ENCODE results near the gene ANKK1. TPM values are rescaled to one million over a fixed set of nuclear protein-coding genes. Genes with fewer than 3 reads are reported as not detected.

ANKK1 gene
- total and polyA plus RNA-seq, 2 donors (not counting 1 experiment from before 2014, with no cell fraction given), result not detected

GRCh38 chr11:113385749-113386148 lies 1.8 kb upstream of the ANKK1 start:
- Histone ChIP-seq H3K36me3 (ENCODE audit: control insufficient read depth, insufficient read depth, low read length) (no peaks in the 10 kb centered on the region), H3K79me2 (ENCODE audit: control insufficient read depth, insufficient read depth, low read length) (no peaks in the 10 kb centered on the region), H3K9ac (ENCODE audit: insufficient read depth, low read length) (no peak overlapping the region), H3K27me3 (ENCODE audit: control insufficient read depth, insufficient read depth, low read length) (peaks cover 12% of the 10 kb centered on the region), H3K4me2 (ENCODE audit: extremely low read depth, insufficient read depth, low read length) (no peak overlapping the region), H3K4me3 (replicated peaks in 1 of 4; ENCODE audit: control extremely low read depth in 1 of 4, insufficient read depth in 1 of 4, low read depth in 3 of 4, low read length in 4 of 4) (no peak overlapping the region), H3K27ac (ENCODE audit: insufficient read depth, low read length) (no peak overlapping the region), H3K9me3 (ENCODE audit: control insufficient read depth, insufficient read depth, low read depth, low read length) (no peaks in the 10 kb centered on the region), H4K20me1 (ENCODE audit: control insufficient read depth, extremely low read depth, insufficient read depth, low read length) (no peaks in the 10 kb centered on the region), H3K4me1 (ENCODE audit: control insufficient read depth, extremely low read depth, insufficient read depth, low read length) (peaks cover 2% of the 10 kb centered on the region), H2AFZ (ENCODE audit: low read length) (no peak overlapping the region)
- no peak for DNase-seq (ENCODE audit: low read depth in 2 of 2)
- TF ChIP-seq CTCF (conservative IDR thresholded peaks at IDR 0.05 in 1 of 2, IDR thresholded peaks at IDR 0.05 in 1 of 2; ENCODE audit: low read depth in 1 of 2, low read length in 2 of 2) (no peak), EZH2 (IDR thresholded peaks at IDR 0.05; ENCODE audit: low read length, missing control alignments) (no peak)

- Histone ChIP-seq H3K9ac (ENCODE audit: insufficient read depth, low read length) (no peak overlapping the region), H2AFZ (ENCODE audit: low read length) (no peak overlapping the region), H3K4me1 (ENCODE audit: control insufficient read depth, extremely low read depth, insufficient read depth, low read length) (peaks cover 2% of the 10 kb centered on the region), H3K4me3 (replicated peaks in 1 of 4; ENCODE audit: control extremely low read depth in 1 of 4, insufficient read depth in 1 of 4, low read depth in 3 of 4, low read length in 4 of 4) (no peak overlapping the region), H3K9me3 (ENCODE audit: control insufficient read depth, insufficient read depth, low read depth, low read length) (no peaks in the 10 kb centered on the region), H3K27ac (ENCODE audit: insufficient read depth, low read length) (no peak overlapping the region), H4K20me1 (ENCODE audit: control insufficient read depth, extremely low read depth, insufficient read depth, low read length) (no peaks in the 10 kb centered on the region), H3K79me2 (ENCODE audit: control insufficient read depth, insufficient read depth, low read length) (no peaks in the 10 kb centered on the region), H3K27me3 (ENCODE audit: control insufficient read depth, insufficient read depth, low read length) (peaks cover 12% of the 10 kb centered on the region), H3K4me2 (ENCODE audit: extremely low read depth, insufficient read depth, low read length) (no peak overlapping the region), H3K36me3 (ENCODE audit: control insufficient read depth, insufficient read depth, low read length) (no peaks in the 10 kb centered on the region)
- no peak for DNase-seq (ENCODE audit: low read depth in 2 of 2)
- no peak for TF ChIP-seq CTCF (conservative IDR thresholded peaks at IDR 0.05 in 1 of 2, IDR thresholded peaks at IDR 0.05 in 1 of 2; ENCODE audit: low read depth in 1 of 2, low read length in 2 of 2)
- no peak for TF ChIP-seq EZH2 (IDR thresholded peaks at IDR 0.05; ENCODE audit: low read length, missing control alignments)
These were observed 713 bp upstream of the ANKK1 start for GRCh38 chr11:113386866-113387265.

GRCh38 chr11:113389272-113389671 lies 1.7 kb downstream of the ANKK1 start:
- H3K9me3 ChIP-seq (ENCODE audit: control insufficient read depth, insufficient read depth, low read depth, low read length), result no peaks in the 10 kb centered on the region
- no peaks in the 10 kb centered on the region for H3K79me2 ChIP-seq (ENCODE audit: control insufficient read depth, insufficient read depth, low read length)
- no peaks in the 10 kb centered on the region for H3K36me3 ChIP-seq (ENCODE audit: control insufficient read depth, insufficient read depth, low read length)
- no peak overlapping the region for H3K4me3 ChIP-seq (replicated peaks in 1 of 4; ENCODE audit: control extremely low read depth in 1 of 4, insufficient read depth in 1 of 4, low read depth in 3 of 4, low read length in 4 of 4)
- H3K4me2 ChIP-seq (ENCODE audit: extremely low read depth, insufficient read depth, low read length), result no peak overlapping the region
- no peak for DNase-seq (ENCODE audit: low read depth in 2 of 2)
- no peak overlapping the region for H3K9ac ChIP-seq (ENCODE audit: insufficient read depth, low read length)
- H2AFZ ChIP-seq (ENCODE audit: low read length), result no peak overlapping the region
- TF ChIP-seq EZH2 (IDR thresholded peaks at IDR 0.05; ENCODE audit: low read length, missing control alignments) (no peak), CTCF (conservative IDR thresholded peaks at IDR 0.05 in 1 of 2, IDR thresholded peaks at IDR 0.05 in 1 of 2; ENCODE audit: low read depth in 1 of 2, low read length in 2 of 2) (no peak)
- H4K20me1 ChIP-seq (ENCODE audit: control insufficient read depth, extremely low read depth, insufficient read depth, low read length), result no peaks in the 10 kb centered on the region
- H3K4me1 ChIP-seq (ENCODE audit: control insufficient read depth, extremely low read depth, insufficient read depth, low read length), result peaks cover 2% of the 10 kb centered on the region
- peaks cover 12% of the 10 kb centered on the region for H3K27me3 ChIP-seq (ENCODE audit: control insufficient read depth, insufficient read depth, low read length)
- H3K27ac ChIP-seq (ENCODE audit: insufficient read depth, low read length), result no peak overlapping the region

All from fibroblast of lung (primary cell).